ENCODE measurements around the gene ATOH8. TPM values are rescaled to one million over a fixed set of nuclear protein-coding genes. Genes with fewer than 3 reads are reported as not detected.

The ATOH8 gene
- total RNA-seq, 4 donors from 2014 or later = 39.8 to 137 (median 61.9) TPM

DNA sequence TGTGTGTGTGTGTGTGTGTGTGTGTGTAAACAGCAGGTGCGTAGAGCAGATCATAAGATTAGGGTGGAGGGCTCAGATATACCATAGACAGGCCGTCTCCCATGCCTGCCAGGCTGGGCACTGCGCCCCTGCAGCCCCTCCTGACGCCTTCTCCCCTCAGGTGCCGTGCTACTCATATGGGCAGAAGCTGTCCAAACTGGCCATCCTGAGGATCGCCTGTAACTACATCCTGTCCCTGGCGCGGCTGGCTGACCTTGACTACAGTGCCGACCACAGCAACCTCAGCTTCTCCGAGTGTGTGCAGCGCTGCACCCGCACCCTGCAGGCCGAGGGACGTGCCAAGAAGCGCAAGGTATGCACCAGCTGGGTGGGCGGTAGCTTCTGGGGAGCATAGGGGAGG is 10.0 kb downstream of the ATOH8 start:
- TF ChIP-seq, protein P1, sequence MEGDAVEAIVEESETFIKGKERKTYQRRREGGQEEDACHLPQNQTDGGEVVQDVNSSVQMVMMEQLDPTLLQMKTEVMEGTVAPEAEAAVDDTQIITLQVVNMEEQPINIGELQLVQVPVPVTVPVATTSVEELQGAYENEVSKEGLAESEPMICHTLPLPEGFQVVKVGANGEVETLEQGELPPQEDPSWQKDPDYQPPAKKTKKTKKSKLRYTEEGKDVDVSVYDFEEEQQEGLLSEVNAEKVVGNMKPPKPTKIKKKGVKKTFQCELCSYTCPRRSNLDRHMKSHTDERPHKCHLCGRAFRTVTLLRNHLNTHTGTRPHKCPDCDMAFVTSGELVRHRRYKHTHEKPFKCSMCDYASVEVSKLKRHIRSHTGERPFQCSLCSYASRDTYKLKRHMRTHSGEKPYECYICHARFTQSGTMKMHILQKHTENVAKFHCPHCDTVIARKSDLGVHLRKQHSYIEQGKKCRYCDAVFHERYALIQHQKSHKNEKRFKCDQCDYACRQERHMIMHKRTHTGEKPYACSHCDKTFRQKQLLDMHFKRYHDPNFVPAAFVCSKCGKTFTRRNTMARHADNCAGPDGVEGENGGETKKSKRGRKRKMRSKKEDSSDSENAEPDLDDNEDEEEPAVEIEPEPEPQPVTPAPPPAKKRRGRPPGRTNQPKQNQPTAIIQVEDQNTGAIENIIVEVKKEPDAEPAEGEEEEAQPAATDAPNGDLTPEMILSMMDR (IDR thresholded peaks at IDR 0.05; ENCODE audit: low read depth) = no peak

DNA sequence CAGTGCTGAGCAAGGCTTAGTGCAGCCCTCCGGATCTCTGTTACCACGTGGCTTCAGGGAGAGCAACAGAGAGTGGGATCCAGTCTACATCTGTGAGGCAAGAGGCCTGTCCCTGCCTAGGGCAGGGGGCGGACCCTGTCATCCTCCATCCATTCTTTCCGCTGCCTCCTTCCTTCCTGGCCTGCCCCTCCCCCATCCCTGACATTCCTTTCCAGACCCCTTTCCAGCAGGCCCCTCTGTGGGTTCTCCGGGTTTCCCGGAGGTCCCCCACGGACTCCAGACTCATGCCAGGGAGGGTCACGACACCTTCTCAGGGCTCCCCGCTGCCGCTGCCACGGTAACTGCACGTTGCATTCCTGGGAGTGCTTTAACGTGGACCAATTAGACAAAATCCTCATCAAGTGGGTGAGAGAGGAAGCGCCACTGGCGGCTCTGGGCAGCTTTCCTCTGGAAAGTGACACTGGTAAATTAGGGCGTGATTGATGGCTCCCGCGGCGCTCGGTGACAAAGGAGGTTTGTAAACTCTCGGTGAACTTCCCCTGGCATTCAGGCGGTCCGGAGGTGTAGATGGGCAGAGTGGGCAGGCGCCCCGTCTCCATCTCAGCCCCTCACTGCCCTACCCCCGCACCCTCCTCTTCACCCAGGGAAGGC is 11.4 kb downstream of the ATOH8 start:
- TF ChIP-seq, protein P1 (IDR thresholded peaks at IDR 0.05; ENCODE audit: low read depth) = no peak

DNA sequence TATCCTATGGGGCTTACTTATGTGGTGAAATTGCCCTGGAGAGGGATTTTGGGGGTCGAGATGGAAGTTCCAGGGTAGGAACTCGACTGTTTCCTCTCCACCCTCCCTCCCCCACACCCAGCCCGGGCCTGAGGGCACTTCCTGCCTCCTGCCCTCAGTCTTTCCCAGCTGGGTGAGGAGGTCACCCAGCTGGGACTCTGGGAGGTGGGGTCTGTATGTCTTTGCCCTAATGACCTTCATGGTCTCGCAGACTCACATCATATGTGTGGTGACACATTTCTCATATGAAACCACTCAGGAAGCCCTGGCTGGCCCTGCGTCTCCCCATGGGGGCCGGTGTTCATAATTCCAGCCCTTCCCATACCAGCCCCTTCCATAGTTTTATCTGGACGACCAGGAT is 12.4 kb downstream of the ATOH8 start:
- TF ChIP-seq, protein P1 (IDR thresholded peaks at IDR 0.05; ENCODE audit: low read depth) = no peak

DNA sequence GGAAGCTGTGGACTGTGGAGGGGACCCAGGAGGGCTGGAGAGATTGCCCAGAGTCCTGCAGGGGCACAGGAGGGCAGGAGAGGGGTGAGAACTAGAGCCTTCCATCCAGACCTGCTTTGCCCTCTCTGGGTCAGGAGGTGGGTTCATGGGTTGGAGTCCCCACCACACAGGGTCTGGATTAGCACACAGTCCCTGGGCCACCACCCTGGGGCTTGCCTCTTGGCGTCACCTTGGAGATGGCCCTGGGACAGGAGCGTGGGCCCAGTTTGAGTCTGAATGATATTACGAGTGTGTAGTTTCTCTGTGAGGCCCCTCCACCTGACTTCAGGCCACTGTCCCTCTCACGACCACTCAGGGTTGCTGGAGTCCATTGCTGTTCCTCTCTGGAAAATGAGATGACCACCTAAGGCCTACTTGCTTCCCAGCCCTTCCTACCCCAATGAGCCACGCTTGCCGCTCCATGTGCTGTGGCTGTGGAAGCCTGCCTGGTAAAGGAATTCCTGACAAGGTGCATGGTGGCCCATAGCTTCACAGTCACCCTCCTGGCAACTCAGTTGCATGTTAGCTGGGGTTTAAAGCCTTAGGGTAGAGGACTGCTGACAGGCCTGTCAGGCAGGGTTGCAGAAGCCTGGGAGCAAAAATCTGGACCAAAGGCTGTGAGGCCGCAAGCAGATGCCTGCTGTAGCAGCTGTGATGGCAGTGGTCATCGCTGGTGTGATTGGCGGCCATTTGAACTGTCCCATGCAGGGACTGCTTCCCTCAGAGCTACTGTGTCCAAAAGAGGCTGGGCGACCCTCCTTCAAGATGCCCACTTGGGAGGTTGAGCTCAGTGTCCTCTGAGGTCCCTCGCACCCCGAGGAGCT is 14.2 kb downstream of the ATOH8 start:
- TF ChIP-seq, protein P1 (IDR thresholded peaks at IDR 0.05; ENCODE audit: low read depth) = no peak

DNA sequence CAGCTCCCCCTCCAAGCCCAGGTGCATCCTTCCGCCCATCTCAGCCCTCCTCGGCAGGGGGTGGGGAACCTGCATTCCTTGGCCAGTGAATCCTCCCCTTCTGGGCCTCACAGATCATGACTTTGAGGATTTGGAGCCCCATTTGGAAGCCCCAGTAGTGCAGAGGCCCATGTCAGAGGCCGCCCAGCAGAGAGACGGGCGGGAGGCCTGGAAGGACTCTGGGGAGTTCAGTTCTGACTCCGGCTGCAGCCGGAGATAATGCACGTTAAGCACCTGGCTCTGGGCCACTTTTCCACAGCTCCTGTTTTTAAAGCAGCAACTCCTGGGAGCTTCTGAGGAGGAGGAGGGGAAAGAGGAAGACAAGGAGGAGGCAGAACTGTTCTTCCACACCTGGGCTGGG is 14.9 kb downstream of the ATOH8 start:
- TF ChIP-seq, protein P1 (IDR thresholded peaks at IDR 0.05; ENCODE audit: low read depth) = no peak

DNA sequence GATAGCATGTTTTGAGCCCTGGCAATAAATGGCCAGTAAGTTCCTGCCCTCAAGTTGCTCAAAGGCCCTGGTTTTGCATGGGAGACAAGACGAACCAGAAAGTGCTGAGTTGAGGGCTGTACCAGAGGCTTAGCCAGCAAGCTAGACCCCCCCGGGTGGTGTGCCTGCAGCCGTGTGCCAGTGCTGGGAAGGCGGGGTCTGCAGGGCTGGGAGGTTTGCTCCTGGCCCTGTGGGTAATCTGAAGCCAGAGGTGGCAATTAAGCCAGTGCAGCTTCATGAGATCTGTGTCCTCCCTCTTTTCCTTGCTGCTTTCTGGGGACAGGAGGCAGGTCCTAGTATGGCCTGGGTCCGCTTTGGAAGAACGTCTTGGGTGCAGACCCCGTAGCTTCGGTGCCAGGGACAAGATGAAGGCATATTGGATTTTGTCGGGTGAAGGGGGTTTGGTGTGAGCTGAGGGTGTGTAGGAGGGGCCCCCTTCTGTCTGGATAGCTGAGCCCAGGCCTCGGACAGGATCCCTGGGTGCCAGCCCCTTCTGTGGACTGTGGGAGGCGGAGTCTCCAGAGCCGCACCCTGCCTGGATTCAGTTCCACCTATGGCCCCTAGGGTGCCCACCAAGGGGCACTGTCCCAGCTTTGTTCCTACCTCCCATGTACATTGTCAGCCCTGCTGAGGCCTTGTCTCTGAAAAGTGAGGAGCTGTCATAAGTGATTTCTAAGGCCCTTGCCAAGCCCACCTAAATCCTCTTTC is 15.6 kb downstream of the ATOH8 start:
- TF ChIP-seq, protein P1 (IDR thresholded peaks at IDR 0.05; ENCODE audit: low read depth) = no peak

DNA sequence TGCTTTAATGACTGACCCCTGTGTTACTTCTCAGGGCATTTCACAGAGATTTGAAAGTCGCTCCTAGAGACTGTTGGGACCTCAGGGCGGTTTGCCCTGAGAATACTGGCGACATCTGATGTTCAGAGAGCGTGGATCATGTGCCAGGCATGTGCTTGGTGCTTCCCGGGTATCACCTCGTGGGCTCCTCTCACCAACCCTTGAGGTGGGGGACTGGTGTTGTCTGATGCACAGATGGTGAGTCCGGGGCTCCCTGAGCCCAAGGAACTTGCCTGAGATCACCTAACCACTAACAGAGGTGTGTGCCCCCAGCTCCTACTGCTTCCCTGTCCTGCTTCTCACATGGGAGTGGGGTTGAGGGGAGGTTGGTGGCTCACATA is 16.2 kb downstream of the ATOH8 start:
- TF ChIP-seq, protein P1 (IDR thresholded peaks at IDR 0.05; ENCODE audit: low read depth) = no peak

Measured in subcutaneous adipose tissue (tissue), 4 donors.